ENCODE results near the gene REN.

Gene REN

GRCh38 chr1:204166219-204166618 lies at the start of gene REN:
Gene REN (minus strand): TSS chr1:204166337. CDS start chr1:204166293, 44 bp downstream.
- no peak for DNase-seq (ENCODE audit: low read depth)

GRCh38 chr1:204213668-204214662 lies 47.8 kb upstream of the REN start, which contains the start of gene GOLT1A:
Gene GOLT1A (minus strand): TSS chr1:204213988. CDS start chr1:204213906, 82 bp downstream.
- DNase-seq (ENCODE audit: low read depth): peak; percentile 84

- no peak for DNase-seq (ENCODE audit: low read depth)
Measured at GRCh38 chr1:204212715-204213114, 46.6 kb upstream of the REN start.

- no peak for DNase-seq (ENCODE audit: low read depth)
Measured at GRCh38 chr1:204211046-204211445, 44.9 kb upstream of the REN start.

GRCh38 chr1:204207136-204207616 lies 41.0 kb upstream of the REN start:
- peak; percentile 46 for DNase-seq (ENCODE audit: low read depth)

- peak; percentile 44 for DNase-seq (ENCODE audit: low read depth)
Measured at GRCh38 chr1:204206121-204206520, 40.0 kb upstream of the REN start.

- no peak for DNase-seq (ENCODE audit: low read depth)
Measured at GRCh38 chr1:204205486-204205885, 39.3 kb upstream of the REN start.

- DNase-seq (ENCODE audit: low read depth): no peak
Measured at GRCh38 chr1:204204944-204205343, 38.8 kb upstream of the REN start.

- DNase-seq (ENCODE audit: low read depth): peak; percentile 22
Measured at GRCh38 chr1:204203206-204203767, 37.1 kb upstream of the REN start.

GRCh38 chr1:204202481-204202880 lies 36.3 kb upstream of the REN start:
- no peak for DNase-seq (ENCODE audit: low read depth)

- no peak for DNase-seq (ENCODE audit: low read depth)
Measured at GRCh38 chr1:204201348-204202040, 35.4 kb upstream of the REN start.

GRCh38 chr1:204199579-204199978 lies 33.4 kb upstream of the REN start:
- DNase-seq (ENCODE audit: low read depth): no peak

- DNase-seq (ENCODE audit: low read depth): peak; percentile 89
Measured at GRCh38 chr1:204198348-204199340, 32.5 kb upstream of the REN start.

- no peak for DNase-seq (ENCODE audit: low read depth)
Measured at GRCh38 chr1:204197068-204197467, 30.9 kb upstream of the REN start.

GRCh38 chr1:204196068-204196795 lies 30.1 kb upstream of the REN start, which contains the start of gene KISS1:
Gene KISS1 (minus strand): TSS chr1:204196491. CDS start chr1:204192876, 3,615 bp downstream.
- DNase-seq (ENCODE audit: low read depth): no peak

GRCh38 chr1:204194771-204195170 lies 28.6 kb upstream of the REN start:
- no peak for DNase-seq (ENCODE audit: low read depth)

- DNase-seq (ENCODE audit: low read depth): peak; percentile 26
Measured at GRCh38 chr1:204194080-204194479, 27.9 kb upstream of the REN start.

GRCh38 chr1:204192589-204193352 lies 26.6 kb upstream of the REN start:
- no peak for DNase-seq (ENCODE audit: low read depth)

- no peak for DNase-seq (ENCODE audit: low read depth)
Measured at GRCh38 chr1:204192046-204192445, 25.9 kb upstream of the REN start.

- no peak for DNase-seq (ENCODE audit: low read depth)
Measured at GRCh38 chr1:204191456-204191855, 25.3 kb upstream of the REN start.
